HEK293 (cell line): ENCODE data around the gene ACOT8.

Source experiments
- BCL11A ChIP-seq: fragments of 450-650 bp; formaldehyde crosslinking; IDR thresholded peaks from 2 replicates; pipeline ENCODE4 v1.5.1; 2016; ENCODE audit warnings: low read depth, missing biosample characterization, missing genetic modification characterization
- KLF9 ChIP-seq: fragments of 450-650 bp; formaldehyde crosslinking; IDR thresholded peaks from 2 replicates; pipeline ENCODE4 v1.5.1; 2016; ENCODE audit warnings: missing biosample characterization, missing genetic modification characterization, low read depth
- OSR2 ChIP-seq: fragments of 450-650 bp; formaldehyde crosslinking; IDR thresholded peaks from 2 replicates; pipeline ENCODE4 v1.5.1; 2016; ENCODE audit warnings: missing biosample characterization, missing genetic modification characterization
- ZBTB17 ChIP-seq: fragments of 450-650 bp; formaldehyde crosslinking; IDR thresholded peaks from 2 replicates; pipeline ENCODE4 v1.5.1; 2016; ENCODE audit warnings: missing biosample characterization, missing genetic modification characterization
- ZIC2 ChIP-seq: fragments of 450-650 bp; formaldehyde crosslinking; IDR thresholded peaks from 2 replicates; pipeline ENCODE4 v1.5.1; 2016; ENCODE audit warnings: missing biosample characterization, missing genetic modification characterization
- ZNF10 ChIP-seq: fragments of 450-650 bp; formaldehyde crosslinking; IDR thresholded peaks from 2 replicates; pipeline ENCODE4 v1.5.1; 2017; ENCODE audit warnings: missing biosample characterization, missing genetic modification characterization
- ZNF132 ChIP-seq: fragments of 450-650 bp; formaldehyde crosslinking; IDR thresholded peaks from 2 replicates; pipeline ENCODE4 v1.5.1; 2017; ENCODE audit warnings: missing biosample characterization, missing genetic modification characterization, borderline replicate concordance
- ZNF335 ChIP-seq: fragments of 450-650 bp; formaldehyde crosslinking; conservative IDR thresholded peaks from 2 replicates; pipeline ENCODE4 v1.5.1; 2016; ENCODE audit warnings: missing biosample characterization, missing genetic modification characterization
- ZNF501 ChIP-seq: fragments of 450-650 bp; formaldehyde crosslinking; IDR thresholded peaks from 2 replicates; pipeline ENCODE4 v1.5.1; 2016; ENCODE audit warnings: missing biosample characterization, missing genetic modification characterization
- ZNF561 ChIP-seq: fragments of 450-650 bp; IDR thresholded peaks from 2 replicates; pipeline ENCODE4 v1.5.1; 2018; ENCODE audit warnings: missing biosample characterization, missing genetic modification characterization, borderline replicate concordance
- ZNF629 ChIP-seq: fragments of 450-650 bp; formaldehyde crosslinking; IDR thresholded peaks from 2 replicates; pipeline ENCODE4 v1.5.1; 2017; ENCODE audit warnings: missing biosample characterization, missing genetic modification characterization
- ZNF658 ChIP-seq: fragments of 450-650 bp; formaldehyde crosslinking; IDR thresholded peaks from 2 replicates; pipeline ENCODE4; 2016; ENCODE audit warnings: missing biosample characterization, missing genetic modification characterization
- ZNF776 ChIP-seq: fragments of 450-650 bp; formaldehyde crosslinking; IDR thresholded peaks from 2 replicates; pipeline ENCODE4 v1.5.0; 2017; ENCODE audit warnings: missing biosample characterization, missing genetic modification characterization, borderline replicate concordance
- TF ChIP-seq, protein P1 (sequence below): fragments of 450-650 bp; formaldehyde crosslinking; IDR thresholded peaks from 2 replicates; pipeline ENCODE4; 2016; ENCODE audit warnings: missing biosample characterization, missing genetic modification characterization
- TF ChIP-seq, protein P2 (sequence below): fragments of 450-650 bp; formaldehyde crosslinking; IDR thresholded peaks from 2 replicates; pipeline ENCODE4 v1.5.1; 2016; ENCODE audit warnings: missing biosample characterization, missing genetic modification characterization
- TF ChIP-seq, protein P3 (sequence below): fragments of 450-650 bp; formaldehyde crosslinking; IDR thresholded peaks from 2 replicates; pipeline ENCODE4 v1.5.1; 2016; ENCODE audit warnings: missing biosample characterization, missing genetic modification characterization
- TF ChIP-seq, protein P4 (sequence below): fragments of 450-650 bp; formaldehyde crosslinking; IDR thresholded peaks from 2 replicates; pipeline ENCODE4 v1.5.1; 2016; ENCODE audit warnings: missing biosample characterization, missing genetic modification characterization
- TF ChIP-seq, protein P5 (sequence below): fragments of 450-650 bp; formaldehyde crosslinking; IDR thresholded peaks from 2 replicates; pipeline ENCODE4 v1.5.1; 2016; ENCODE audit warnings: missing biosample characterization, missing genetic modification characterization, low read depth
- TF ChIP-seq, protein P6 (sequence below): fragments of 450-650 bp; formaldehyde crosslinking; IDR thresholded peaks from 2 replicates; pipeline ENCODE4 v1.5.1; 2016; ENCODE audit warnings: missing biosample characterization, missing genetic modification characterization
- TF ChIP-seq, protein P7 (sequence below): sonication (generic); formaldehyde crosslinking; IDR thresholded peaks from 2 replicates; pipeline ENCODE4 v1.8.1; 2022; ENCODE audit warnings: mild to moderate bottlenecking, moderate library complexity, missing genetic modification reagents

Gene ACOT8

DNA sequence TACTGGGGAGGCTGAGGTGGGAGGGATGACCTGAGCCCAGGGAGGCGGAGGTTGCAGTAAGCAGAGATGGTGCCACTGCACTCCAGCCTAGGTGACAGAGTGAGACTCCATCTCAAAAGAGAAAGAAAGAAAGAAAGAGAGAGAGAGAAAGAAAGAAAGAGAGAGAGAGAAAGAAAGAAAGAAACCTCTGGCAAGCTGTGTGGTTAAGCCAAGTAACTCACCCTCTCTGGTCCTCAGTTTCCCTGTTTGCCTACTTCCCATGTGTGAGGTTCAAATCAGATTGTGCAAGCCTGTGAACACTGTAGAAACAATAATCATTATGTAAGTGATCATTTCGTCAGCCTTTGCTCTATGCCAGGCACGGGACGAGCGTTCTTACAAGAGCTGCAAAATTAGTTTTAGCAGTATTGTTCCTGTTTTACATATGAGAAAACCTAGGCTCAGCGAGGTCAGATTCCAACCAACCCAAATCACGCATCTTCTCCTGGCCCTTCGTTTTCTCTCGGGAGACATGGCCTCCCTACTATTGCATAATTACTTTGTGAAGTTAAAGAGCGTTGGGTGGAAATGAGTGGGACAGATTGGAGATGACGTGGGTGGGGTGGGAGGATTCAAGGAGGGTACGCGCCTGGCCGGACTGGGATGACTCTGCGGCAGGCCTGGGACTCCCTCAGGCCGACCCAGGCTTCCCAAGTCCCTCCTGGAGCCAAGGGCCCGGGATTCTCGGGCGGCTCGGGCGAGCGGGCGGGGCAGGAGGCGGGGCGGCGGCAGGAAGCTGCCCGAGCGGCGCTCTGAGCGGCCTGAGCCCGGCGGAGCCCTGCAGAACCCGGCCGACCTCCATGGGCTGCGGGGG lies 23.9 kb downstream of the ACOT8 start, which contains the start of gene SNX21 (continued):
- TF ChIP-seq, protein P1, sequence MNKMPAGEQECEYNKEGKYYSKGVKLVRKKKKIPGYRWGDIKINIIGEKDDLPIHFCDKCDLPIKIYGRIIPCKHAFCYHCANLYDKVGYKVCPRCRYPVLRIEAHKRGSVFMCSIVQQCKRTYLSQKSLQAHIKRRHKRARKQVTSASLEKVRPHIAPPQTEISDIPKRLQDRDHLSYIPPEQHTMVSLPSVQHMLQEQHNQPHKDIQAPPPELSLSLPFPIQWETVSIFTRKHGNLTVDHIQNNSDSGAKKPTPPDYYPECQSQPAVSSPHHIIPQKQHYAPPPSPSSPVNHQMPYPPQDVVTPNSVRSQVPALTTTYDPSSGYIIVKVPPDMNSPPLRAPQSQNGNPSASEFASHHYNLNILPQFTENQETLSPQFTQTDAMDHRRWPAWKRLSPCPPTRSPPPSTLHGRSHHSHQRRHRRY (tag by site-specific recombination): no peak
- TF ChIP-seq ZNF501 (tag by site-specific recombination) (no peak), ZNF335 (peak; percentile 90), ZIC2 (tag by site-specific recombination) (no peak), ZBTB17 (tag by site-specific recombination) (peak; percentile 65), ZNF561 (tag by site-specific recombination) (no peak), ZNF776 (tag by site-specific recombination) (no peak), KLF9 (tag by site-specific recombination) (no peak), ZNF10 (tag by site-specific recombination) (no peak), OSR2 (tag by site-specific recombination) (no peak), ZNF658 (tag by site-specific recombination) (no peak), ZNF132 (tag by site-specific recombination) (no peak), ZNF629 (tag by site-specific recombination) (peak; percentile 59), BCL11A (tag by site-specific recombination) (no peak)
- TF ChIP-seq, protein P2, sequence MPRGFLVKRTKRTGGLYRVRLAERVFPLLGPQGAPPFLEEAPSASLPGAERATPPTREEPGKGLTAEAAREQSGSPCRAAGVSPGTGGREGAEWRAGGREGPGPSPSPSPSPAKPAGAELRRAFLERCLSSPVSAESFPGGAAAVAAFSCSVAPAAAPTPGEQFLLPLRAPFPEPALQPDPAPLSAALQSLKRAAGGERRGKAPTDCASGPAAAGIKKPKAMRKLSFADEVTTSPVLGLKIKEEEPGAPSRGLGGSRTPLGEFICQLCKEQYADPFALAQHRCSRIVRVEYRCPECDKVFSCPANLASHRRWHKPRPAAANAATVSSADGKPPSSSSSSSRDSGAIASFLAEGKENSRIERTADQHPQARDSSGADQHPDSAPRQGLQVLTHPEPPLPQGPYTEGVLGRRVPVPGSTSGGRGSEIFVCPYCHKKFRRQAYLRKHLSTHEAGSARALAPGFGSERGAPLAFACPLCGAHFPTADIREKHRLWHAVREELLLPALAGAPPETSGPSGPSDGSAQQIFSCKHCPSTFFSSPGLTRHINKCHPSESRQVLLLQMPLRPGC (tag by site-specific recombination): no peak
- TF ChIP-seq, protein P3, sequence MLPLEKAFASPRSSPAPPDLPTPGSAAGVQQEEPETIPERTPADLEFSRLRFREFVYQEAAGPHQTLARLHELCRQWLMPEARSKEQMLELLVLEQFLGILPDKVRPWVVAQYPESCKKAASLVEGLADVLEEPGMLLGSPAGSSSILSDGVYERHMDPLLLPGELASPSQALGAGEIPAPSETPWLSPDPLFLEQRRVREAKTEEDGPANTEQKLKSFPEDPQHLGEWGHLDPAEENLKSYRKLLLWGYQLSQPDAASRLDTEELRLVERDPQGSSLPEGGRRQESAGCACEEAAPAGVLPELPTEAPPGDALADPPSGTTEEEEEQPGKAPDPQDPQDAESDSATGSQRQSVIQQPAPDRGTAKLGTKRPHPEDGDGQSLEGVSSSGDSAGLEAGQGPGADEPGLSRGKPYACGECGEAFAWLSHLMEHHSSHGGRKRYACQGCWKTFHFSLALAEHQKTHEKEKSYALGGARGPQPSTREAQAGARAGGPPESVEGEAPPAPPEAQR: no peak
- TF ChIP-seq, protein P4, sequence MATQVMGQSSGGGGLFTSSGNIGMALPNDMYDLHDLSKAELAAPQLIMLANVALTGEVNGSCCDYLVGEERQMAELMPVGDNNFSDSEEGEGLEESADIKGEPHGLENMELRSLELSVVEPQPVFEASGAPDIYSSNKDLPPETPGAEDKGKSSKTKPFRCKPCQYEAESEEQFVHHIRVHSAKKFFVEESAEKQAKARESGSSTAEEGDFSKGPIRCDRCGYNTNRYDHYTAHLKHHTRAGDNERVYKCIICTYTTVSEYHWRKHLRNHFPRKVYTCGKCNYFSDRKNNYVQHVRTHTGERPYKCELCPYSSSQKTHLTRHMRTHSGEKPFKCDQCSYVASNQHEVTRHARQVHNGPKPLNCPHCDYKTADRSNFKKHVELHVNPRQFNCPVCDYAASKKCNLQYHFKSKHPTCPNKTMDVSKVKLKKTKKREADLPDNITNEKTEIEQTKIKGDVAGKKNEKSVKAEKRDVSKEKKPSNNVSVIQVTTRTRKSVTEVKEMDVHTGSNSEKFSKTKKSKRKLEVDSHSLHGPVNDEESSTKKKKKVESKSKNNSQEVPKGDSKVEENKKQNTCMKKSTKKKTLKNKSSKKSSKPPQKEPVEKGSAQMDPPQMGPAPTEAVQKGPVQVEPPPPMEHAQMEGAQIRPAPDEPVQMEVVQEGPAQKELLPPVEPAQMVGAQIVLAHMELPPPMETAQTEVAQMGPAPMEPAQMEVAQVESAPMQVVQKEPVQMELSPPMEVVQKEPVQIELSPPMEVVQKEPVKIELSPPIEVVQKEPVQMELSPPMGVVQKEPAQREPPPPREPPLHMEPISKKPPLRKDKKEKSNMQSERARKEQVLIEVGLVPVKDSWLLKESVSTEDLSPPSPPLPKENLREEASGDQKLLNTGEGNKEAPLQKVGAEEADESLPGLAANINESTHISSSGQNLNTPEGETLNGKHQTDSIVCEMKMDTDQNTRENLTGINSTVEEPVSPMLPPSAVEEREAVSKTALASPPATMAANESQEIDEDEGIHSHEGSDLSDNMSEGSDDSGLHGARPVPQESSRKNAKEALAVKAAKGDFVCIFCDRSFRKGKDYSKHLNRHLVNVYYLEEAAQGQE (tag by site-specific recombination): no peak
- TF ChIP-seq, protein P5, sequence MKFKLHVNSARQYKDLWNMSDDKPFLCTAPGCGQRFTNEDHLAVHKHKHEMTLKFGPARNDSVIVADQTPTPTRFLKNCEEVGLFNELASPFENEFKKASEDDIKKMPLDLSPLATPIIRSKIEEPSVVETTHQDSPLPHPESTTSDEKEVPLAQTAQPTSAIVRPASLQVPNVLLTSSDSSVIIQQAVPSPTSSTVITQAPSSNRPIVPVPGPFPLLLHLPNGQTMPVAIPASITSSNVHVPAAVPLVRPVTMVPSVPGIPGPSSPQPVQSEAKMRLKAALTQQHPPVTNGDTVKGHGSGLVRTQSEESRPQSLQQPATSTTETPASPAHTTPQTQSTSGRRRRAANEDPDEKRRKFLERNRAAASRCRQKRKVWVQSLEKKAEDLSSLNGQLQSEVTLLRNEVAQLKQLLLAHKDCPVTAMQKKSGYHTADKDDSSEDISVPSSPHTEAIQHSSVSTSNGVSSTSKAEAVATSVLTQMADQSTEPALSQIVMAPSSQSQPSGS: peak; percentile 81
- TF ChIP-seq, protein P6, sequence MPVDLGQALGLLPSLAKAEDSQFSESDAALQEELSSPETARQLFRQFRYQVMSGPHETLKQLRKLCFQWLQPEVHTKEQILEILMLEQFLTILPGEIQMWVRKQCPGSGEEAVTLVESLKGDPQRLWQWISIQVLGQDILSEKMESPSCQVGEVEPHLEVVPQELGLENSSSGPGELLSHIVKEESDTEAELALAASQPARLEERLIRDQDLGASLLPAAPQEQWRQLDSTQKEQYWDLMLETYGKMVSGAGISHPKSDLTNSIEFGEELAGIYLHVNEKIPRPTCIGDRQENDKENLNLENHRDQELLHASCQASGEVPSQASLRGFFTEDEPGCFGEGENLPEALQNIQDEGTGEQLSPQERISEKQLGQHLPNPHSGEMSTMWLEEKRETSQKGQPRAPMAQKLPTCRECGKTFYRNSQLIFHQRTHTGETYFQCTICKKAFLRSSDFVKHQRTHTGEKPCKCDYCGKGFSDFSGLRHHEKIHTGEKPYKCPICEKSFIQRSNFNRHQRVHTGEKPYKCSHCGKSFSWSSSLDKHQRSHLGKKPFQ (tag by site-specific recombination): no peak
- TF ChIP-seq, protein P7, sequence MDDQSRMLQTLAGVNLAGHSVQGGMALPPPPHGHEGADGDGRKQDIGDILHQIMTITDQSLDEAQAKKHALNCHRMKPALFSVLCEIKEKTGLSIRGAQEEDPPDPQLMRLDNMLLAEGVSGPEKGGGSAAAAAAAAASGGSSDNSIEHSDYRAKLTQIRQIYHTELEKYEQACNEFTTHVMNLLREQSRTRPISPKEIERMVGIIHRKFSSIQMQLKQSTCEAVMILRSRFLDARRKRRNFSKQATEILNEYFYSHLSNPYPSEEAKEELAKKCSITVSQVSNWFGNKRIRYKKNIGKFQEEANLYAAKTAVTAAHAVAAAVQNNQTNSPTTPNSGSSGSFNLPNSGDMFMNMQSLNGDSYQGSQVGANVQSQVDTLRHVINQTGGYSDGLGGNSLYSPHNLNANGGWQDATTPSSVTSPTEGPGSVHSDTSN: no peak
